D721Med (cell line): ENCODE measurements around the gene C6orf120.
A peak's percentile ranks its signal among the peaks of the same experiment; 100 is the strongest.

Source experiments
- DNase-seq: peaks from one replicate; pipeline ENCODE4 v3.0.0; 2011; ENCODE audit warnings: low spot score; ENCODE audit not compliant: insufficient read length
- FAIRE-seq: peaks from 2 replicates; lab custom pipeline; 2011; peaks lifted over from hg19 to GRCh38; lab: Jason Lieb, UNC
- TF ChIP-seq, protein P1 (sequence below): IDR thresholded peaks from 2 replicates; pipeline ENCODE4 v1.5.1; 2012; ENCODE audit warnings: mild to moderate bottlenecking, control low read depth; ENCODE audit not compliant: insufficient read depth; ENCODE audit errors: missing control alignments

Gene C6orf120

DNA sequence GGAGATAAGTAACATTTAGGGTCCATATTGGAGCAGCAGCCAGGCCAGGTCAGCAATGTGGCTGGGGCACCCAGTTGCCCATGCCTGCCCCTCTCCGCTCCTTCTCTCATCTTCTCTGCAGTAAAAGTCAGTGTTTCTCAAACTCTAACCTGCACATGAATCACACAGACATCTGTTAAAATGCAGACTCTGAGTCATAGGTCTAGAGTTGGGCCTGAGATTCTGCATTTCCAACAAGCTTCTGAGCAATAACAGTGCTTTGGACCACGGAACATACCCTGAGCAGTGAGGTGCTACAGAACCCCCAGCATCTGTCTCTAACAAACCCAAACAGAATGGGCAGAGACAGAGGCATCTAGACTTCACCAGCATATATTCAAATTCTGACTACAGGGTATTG, 12.3 kb downstream of the C6orf120 start:
- TF ChIP-seq, protein P1, sequence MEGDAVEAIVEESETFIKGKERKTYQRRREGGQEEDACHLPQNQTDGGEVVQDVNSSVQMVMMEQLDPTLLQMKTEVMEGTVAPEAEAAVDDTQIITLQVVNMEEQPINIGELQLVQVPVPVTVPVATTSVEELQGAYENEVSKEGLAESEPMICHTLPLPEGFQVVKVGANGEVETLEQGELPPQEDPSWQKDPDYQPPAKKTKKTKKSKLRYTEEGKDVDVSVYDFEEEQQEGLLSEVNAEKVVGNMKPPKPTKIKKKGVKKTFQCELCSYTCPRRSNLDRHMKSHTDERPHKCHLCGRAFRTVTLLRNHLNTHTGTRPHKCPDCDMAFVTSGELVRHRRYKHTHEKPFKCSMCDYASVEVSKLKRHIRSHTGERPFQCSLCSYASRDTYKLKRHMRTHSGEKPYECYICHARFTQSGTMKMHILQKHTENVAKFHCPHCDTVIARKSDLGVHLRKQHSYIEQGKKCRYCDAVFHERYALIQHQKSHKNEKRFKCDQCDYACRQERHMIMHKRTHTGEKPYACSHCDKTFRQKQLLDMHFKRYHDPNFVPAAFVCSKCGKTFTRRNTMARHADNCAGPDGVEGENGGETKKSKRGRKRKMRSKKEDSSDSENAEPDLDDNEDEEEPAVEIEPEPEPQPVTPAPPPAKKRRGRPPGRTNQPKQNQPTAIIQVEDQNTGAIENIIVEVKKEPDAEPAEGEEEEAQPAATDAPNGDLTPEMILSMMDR = no peak
- FAIRE-seq = no peak
- no peak for DNase-seq

DNA sequence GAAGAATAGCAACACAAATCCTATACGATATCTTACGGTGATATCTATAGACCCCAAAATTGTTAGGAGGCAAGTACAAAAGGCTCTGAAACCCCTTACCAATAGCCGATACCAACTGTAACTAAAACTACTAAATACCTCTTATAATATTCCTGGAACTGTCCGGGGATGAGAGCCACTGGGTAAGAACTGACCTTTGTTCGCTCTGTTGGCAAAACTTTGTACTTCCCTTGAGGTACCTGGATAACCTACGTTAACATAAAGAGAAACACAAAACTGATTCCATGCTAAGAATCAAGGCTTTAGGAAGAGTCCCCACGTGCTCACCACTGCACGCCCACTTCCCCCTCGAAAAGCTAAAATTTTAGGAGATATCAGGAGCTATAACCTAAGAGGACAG, 12.7 kb downstream of the C6orf120 start:
- FAIRE-seq (no peak), DNase-seq (no peak)
- TF ChIP-seq, protein P1 = no peak

DNA sequence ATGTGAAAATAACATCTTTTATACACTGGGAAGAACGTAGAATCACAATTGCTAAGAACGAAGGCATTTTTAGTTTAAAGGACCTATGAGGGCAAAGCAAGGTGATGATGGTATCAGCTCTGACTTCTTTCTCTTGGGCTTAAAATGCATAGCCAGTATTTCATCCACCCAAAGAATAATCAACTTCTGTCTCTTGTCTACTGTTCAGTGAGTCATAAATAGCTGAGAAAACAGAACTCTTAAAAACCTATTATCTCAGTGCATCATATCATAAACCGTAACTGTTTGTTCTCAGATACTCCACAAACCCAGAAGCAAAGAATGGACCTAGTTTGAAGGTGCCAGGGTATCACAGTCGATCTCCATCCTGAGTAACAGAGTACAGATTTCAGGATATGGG, 17.2 kb downstream of the C6orf120 start:
- FAIRE-seq = peak; percentile 16

DNA sequence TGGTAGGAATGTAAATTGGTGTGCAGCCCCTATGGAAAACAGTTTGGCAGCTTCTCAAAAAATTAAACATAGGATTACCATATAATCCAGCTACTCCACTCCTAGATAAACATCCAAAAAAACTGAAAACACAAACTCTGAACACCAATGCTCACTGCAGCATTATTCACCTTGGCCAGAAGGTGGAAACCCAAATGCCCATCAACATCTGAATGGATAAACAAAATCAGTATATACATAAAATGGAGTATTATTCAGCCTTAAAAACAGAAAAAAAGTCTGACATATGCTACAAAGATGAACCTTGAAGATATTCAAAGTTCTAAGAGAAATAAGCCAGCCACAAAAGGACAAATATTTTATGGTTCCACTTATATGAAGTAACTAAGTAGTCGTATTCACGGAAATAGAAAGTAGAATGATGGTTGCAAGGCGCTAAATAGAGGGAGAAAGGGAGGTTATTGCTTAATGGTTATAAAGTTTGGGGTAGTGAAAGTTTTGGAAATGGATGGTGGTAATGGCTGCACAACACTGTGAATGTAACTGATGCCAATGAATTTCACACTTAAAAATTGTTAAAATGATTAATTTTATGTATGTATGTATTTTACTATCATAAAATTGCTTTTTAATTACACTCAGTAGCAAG, 18.4 kb downstream of the C6orf120 start:
- TF ChIP-seq, protein P1 = peak; percentile 3
- FAIRE-seq (no peak), DNase-seq (no peak)

More for the DNA sequence above, 17.2 kb downstream of the C6orf120 start:
- DNase-seq = no peak
- TF ChIP-seq, protein P1 = no peak

DNA sequence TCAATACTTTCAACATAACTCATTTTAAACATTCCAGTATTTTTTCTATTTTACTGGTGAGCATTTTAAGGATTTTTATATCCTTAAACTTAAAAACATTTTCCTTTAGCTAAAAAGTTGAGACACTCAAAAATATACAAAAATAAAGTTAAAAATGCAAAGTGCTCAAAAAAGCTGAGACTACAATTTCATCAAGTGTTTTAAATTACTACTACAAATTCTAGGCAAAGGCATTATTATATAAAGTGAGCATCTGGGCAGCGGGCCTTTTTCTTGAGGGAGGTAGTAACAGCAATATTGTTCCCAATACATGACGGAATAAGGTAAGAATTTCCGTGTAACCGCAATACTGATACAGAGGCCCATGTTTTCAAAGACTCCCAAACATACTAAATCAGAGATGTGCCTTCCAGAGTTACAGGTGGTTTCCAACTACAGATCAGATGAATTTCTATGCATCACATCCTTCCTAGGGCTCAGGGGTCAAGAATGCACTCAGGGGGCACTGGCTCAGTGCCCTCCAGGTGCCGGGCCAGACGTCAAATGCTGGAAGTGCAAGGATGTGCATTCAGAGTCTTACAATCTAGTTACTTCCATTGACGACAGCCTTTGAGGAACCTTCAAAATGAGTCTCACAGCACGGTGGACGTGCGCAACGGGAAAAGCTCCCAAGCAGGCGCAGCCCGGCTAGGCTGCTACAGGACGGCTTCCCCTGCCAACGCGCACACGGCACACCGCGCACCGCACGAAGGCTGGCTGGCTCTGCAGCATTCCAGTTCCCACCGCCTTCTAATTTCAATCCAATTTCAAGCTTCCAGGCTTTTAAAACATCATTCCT, 20.7 kb downstream of the C6orf120 start:
- DNase-seq (no peak), FAIRE-seq (no peak)
- TF ChIP-seq, protein P1 = no peak

DNA sequence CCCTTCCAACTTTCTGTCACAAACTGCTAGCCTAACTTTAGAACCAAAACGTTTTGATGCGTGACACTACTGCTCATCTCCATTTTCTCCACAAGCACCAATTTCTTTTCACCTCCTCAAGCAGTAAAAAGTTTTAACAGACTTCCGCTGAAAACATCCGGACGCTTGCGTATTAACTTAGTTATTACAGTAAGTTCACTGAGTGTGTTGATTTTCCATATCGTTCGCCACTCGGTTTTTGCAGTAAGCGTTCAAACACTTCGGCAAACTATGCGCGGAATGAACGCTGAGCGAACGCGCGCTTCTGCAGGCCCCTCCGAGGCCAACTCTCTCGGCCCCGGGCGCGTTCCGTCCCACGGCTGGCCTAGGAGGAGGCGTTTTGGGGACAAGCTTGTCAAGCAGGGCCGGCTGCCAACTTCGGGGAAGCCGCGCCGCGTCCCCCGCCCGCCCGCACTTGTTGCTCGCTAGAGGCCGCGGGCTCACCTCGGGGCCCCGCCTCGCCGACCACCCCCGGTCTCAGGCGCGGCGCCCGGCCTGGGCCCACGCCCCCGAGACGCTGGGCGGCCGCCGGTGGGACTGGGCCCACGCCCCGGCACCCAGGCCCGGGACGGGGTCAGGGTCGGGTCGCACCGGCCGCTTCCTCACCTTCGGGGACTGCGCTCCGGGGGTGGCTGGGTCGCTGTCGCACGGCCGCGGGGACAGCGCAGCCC, 21.4 kb downstream of the C6orf120 start:
- TF ChIP-seq, protein P1 = no peak
- no peak for DNase-seq
- FAIRE-seq = no peak
